HepG2 (cell line): ENCODE data around the gene EXOC6B. TPM values are rescaled to one million over a fixed set of nuclear protein-coding genes. Genes with fewer than 3 reads are reported as not detected.

ENCODE experiments used
- ATAC-seq: fragments of 200-7000 bp; cut with Tn5 transposase; 3 replicates; pipeline ENCODE4 v1.9.1; 2020; ENCODE audit warnings: mild to moderate bottlenecking, moderate library complexity
- BruUV-seq: library from RNA; stranded (reverse); fragments of 400-500 nt; replicated peaks from 2 replicates; lab custom pipeline; 2021; lab: Mats Ljungman, UMichigan
- CTCF ChIA-PET: fragments of 300-600 bp; formaldehyde crosslinking; extraction: SDS; loops from one replicate; lab custom pipeline; 2021; ENCODE audit warnings: low total read pairs, inconsistent platforms, low intra/inter-chr PET ratio; lab: Yijun Ruan, JAX
- POLR2A ChIA-PET: fragments of 350-600 bp; sonication (Branson Sonifier 250); formaldehyde crosslinking; loops from one replicate; lab custom pipeline; 2020; ENCODE audit warnings: antibody characterized with exemption, inconsistent platforms; lab: Yijun Ruan, JAX
- DNase-seq: peaks from one replicate; pipeline ENCODE4 v3.0.0-alpha.2; 2015; ENCODE audit warnings: low spot score
- FAIRE-seq: peaks from 3 replicates; lab custom pipeline; 2011; peaks lifted over from hg19 to GRCh38; lab: Jason Lieb, UNC
- H2AFZ ChIP-seq: one replicate; pipeline ENCODE4 v1.6.1; 2011; ENCODE audit warnings: low read length, inconsistent platforms
- H3K27ac ChIP-seq: fragments of 300-600 bp; 3 replicates; pipeline ENCODE4 v1.8.0; 2011; ENCODE audit warnings: mixed run types, mild to moderate bottlenecking, mixed read lengths, low read length, inconsistent platforms; ENCODE audit not compliant: insufficient read depth; ENCODE audit errors: extremely low read length
- H3K27me3 ChIP-seq, 2 experiments: fragments of 200-600 bp in 1 of 2; 2 replicates in 1 of 2; 3 replicates in 1 of 2; pipeline versions ENCODE4 v1.6.0 to v1.8.0; 2011; ENCODE audit warnings: low read length in 2 of 2, mild to moderate bottlenecking in 2 of 2, moderate library complexity in 2 of 2, inconsistent platforms in 1 of 2; ENCODE audit not compliant: insufficient read depth in 2 of 2, control insufficient read depth in 1 of 2
- H3K36me3 ChIP-seq, 2 experiments: fragments of 200-600 bp in 1 of 2; replicated peaks in 1 of 2; 2 replicates in 1 of 2; 3 replicates in 1 of 2; pipeline versions ENCODE4 v1.5.1 to v1.8.0; 2011; ENCODE audit warnings: low read length in 2 of 2, inconsistent platforms in 1 of 2; ENCODE audit not compliant: insufficient read depth in 2 of 2, control insufficient read depth in 1 of 2
- H3K4me1 ChIP-seq: 2 replicates; pipeline ENCODE4 v1.5.1; 2012; ENCODE audit warnings: low read length, inconsistent platforms; ENCODE audit not compliant: insufficient read depth
- H3K4me2 ChIP-seq: 2 replicates; pipeline ENCODE4 v1.6.0; 2011; ENCODE audit warnings: low read depth, low read length, inconsistent platforms
- H3K4me3 ChIP-seq, 3 experiments: fragments of 200-600 bp in 1 of 3; sonication (generic), shearing (Covaris generic) in 1 of 3; replicated peaks in 1 of 3; 2 replicates each; pipeline ENCODE4 v1.5.1; 2011 to 2016; ENCODE audit warnings: low read length in 3 of 3, inconsistent platforms in 2 of 3, low read depth in 2 of 3, mild to moderate bottlenecking in 2 of 3, control low read depth in 1 of 3, mixed read lengths in 1 of 3; ENCODE audit not compliant: insufficient read depth in 1 of 3
- H3K79me2 ChIP-seq: one replicate; pipeline ENCODE4 v1.6.1; 2011; ENCODE audit warnings: low read length, inconsistent platforms; ENCODE audit not compliant: insufficient read depth
- H3K9ac ChIP-seq: 2 replicates; pipeline ENCODE4 v1.6.0; 2011; ENCODE audit warnings: mild to moderate bottlenecking, low read depth, low read length, inconsistent platforms; ENCODE audit not compliant: insufficient read depth
- H3K9me3 ChIP-seq: 2 replicates; pipeline ENCODE4 v1.5.1; 2012; ENCODE audit warnings: mild to moderate bottlenecking, low read length
- H4K20me1 ChIP-seq: 2 replicates; pipeline ENCODE4 v1.6.0; 2011; ENCODE audit warnings: inconsistent platforms, mild to moderate bottlenecking, low read length, moderate library complexity; ENCODE audit not compliant: insufficient read depth
- ATM ChIP-seq: fragments of 450-650 bp; IDR thresholded peaks from 2 replicates; pipeline ENCODE4 v1.7.1; 2017; ENCODE audit warnings: mild to moderate bottlenecking, borderline replicate concordance
- GFI1 ChIP-seq: sonication (generic); formaldehyde crosslinking; IDR thresholded peaks from 2 replicates; pipeline ENCODE4 v1.5.0; 2020; ENCODE audit warnings: missing genetic modification reagents, mild to moderate bottlenecking, borderline replicate concordance
- SOX13 ChIP-seq, 3 experiments: fragments of 450-650 bp in 1 of 3; sonication (generic) in 1 of 3; formaldehyde crosslinking in 1 of 3; IDR thresholded peaks in 2 of 3; conservative IDR thresholded peaks in 1 of 3; 2 replicates each; pipeline versions ENCODE4 v1.5.0 to v1.6.1; 2016 to 2020; ENCODE audit warnings: antibody characterized with exemption in 1 of 3, mild to moderate bottlenecking in 1 of 3, missing compliant biosample characterization in 1 of 3, missing genetic modification reagents in 1 of 3, moderate library complexity in 1 of 3
- ZBTB3 ChIP-seq: sonication (generic); formaldehyde crosslinking; IDR thresholded peaks from 2 replicates; pipeline ENCODE4 v1.4.0; 2020; ENCODE audit warnings: low read depth, mild to moderate bottlenecking, moderate library complexity, missing genetic modification reagents, borderline replicate concordance
- ZNF33A ChIP-seq: sonication (generic); formaldehyde crosslinking; IDR thresholded peaks from 2 replicates; pipeline ENCODE4 v1.5.1; 2020; ENCODE audit warnings: missing genetic modification reagents, mild to moderate bottlenecking, moderate library complexity, borderline replicate concordance
- ZNF484 ChIP-seq: sonication (generic); formaldehyde crosslinking; IDR thresholded peaks from 2 replicates; pipeline ENCODE4 v1.5.1; 2020; ENCODE audit warnings: mild to moderate bottlenecking, low read depth, missing genetic modification reagents, borderline replicate concordance
- WGBS: methylation state at CpG from one replicate; pipeline ENCODE4 v1.1.6; 2017; ENCODE audit warnings: low lambda C conversion rate; 5-methylcytosine and 5-hydroxymethylcytosine counted together
- in situ Hi-C: cut with HindIII; loops from 2 replicates; pipeline ENCODE4 v1.10.0; 2017; ENCODE audit warnings: low pct_unique_long_range_greater_than_20kb; ENCODE audit not compliant: extremely low pct_ligation_motif_present
- intact Hi-C: fragments of 100-400 bp; cut with micrococcal nuclease; formaldehyde crosslinking; loops from one replicate; pipeline ENCODE4 v1.10.0; 2022; ENCODE audit not compliant: unreplicated experiment
- polyA plus RNA-seq, 8 experiments: library from polyadenylated mRNA; depleted of rRNA in 3 of 8; stranded (reverse) in 7 of 8; unstranded in 1 of 8; fragments of >200 nt; fragmentation: Illumina TruSeq in 4 of 8; extraction: Trizol in 4 of 8; gene quantifications; 2 replicates each; pipeline versions ENCODE4 v1.2.1 to v1.2.3, GENCODE V29; 2011 to 2016; ENCODE audit warnings: low read depth in 4 of 8, missing spikeins in 1 of 8, mixed read lengths in 1 of 8; ENCODE audit not compliant: insufficient read depth in 1 of 8
- total RNA-seq, 5 experiments: library from RNA; depleted of rRNA; stranded (reverse); fragments of >200 nt; fragmentation: Illumina TruSeq; extraction: Trizol; gene quantifications; 2 replicates each; pipeline ENCODE4 v1.2.3, GENCODE V29; 2016; ENCODE audit warnings: low read depth in 1 of 5
- TF ChIP-seq, protein P1 (sequence below): IDR thresholded peaks from 2 replicates; pipeline ENCODE4 v1.6.1; 2016; ENCODE audit warnings: low read depth
- TF ChIP-seq, protein P2 (sequence below): sonication (generic); formaldehyde crosslinking; IDR thresholded peaks from 2 replicates; pipeline ENCODE4 v1.5.1; 2020; ENCODE audit warnings: missing genetic modification reagents, mild to moderate bottlenecking, borderline replicate concordance

EXOC6B gene
- total and polyA plus RNA-seq, 2 of the 13 experiments (the other 11 are each of a cell fraction or from before 2014, with no cell fraction given) = 9.1 to 15.9 TPM

DNA sequence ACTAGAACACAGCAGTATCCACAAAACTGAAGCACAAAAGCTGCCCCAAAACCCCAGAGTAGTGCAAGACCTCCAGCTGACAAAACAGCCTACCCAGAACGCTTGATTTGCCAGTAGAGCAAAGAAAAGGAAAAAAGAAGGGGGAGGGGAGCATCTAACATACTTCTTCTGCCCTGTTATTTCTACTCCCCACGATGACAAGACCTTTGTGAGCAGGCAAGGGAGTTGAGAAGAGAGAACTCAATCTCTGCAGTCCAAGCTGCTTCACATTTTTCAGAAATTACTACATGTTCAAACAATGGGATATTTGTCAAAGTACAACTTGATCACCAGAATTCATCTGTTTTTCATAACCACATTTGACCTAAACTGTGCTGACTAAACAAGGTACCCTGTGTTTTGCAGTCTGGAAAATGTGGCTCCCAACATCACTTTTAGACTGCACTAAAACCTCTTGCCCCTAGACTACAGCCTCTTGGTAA, 286.7 kb downstream of the EXOC6B start:
- in situ Hi-C loops = no loop called here
- CTCF ChIA-PET = no interaction called here
- TF ChIP-seq, protein P1, sequence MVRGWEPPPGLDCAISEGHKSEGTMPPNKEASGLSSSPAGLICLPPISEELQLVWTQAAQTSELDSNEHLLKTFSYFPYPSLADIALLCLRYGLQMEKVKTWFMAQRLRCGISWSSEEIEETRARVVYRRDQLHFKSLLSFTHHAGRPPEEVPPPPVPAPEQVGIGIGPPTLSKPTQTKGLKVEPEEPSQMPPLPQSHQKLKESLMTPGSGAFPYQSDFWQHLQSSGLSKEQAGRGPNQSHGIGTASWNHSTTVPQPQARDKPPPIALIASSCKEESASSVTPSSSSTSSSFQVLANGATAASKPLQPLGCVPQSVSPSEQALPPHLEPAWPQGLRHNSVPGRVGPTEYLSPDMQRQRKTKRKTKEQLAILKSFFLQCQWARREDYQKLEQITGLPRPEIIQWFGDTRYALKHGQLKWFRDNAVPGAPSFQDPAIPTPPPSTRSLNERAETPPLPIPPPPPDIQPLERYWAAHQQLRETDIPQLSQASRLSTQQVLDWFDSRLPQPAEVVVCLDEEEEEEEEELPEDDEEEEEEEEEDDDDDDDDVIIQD (CRISPR knock-in tag) = no peak
- TF ChIP-seq GFI1 (0 out of 2 replicates have a peak, but pooled peaks have one; percentile 43), SOX13 (IDR thresholded peaks at IDR 0.05) (no peak), SOX13 (CRISPR knock-in tag; conservative IDR thresholded peaks at IDR 0.05 in 1 of 2, IDR thresholded peaks at IDR 0.05 in 1 of 2) (peak in 1 of 2 experiments; percentile 17; a peak in 1 of 4 replicates)
- TF ChIP-seq, all 625 proteins: peak for 2
- no peak overlapping the region for H3K27ac ChIP-seq
- intact Hi-C loops = no loop called here
- peaks cover 10% of the 10 kb centered on the region for H3K4me1 ChIP-seq
- FAIRE-seq = no peak
- no peak overlapping the region for H3K4me3 ChIP-seq
- H3K9me3 ChIP-seq = no peaks in the 10 kb centered on the region
- H3K9ac ChIP-seq = no peak overlapping the region
- no peaks in the 10 kb centered on the region for H3K27me3 ChIP-seq
- no peak overlapping the region for H2AFZ ChIP-seq
- DNase-seq = peak; percentile 78
- no peak overlapping the region for H3K4me2 ChIP-seq
- H4K20me1 ChIP-seq = no peaks in the 10 kb centered on the region
- POLR2A ChIA-PET = no interaction called here
- BruUV-seq = no TSS peak
- no peaks in the 10 kb centered on the region for H3K36me3 ChIP-seq
- no peaks in the 10 kb centered on the region for H3K79me2 ChIP-seq
- WGBS = 22% methylated on average over 2 of the region's 2 CpGs
- ATAC-seq = peak; percentile 43; the same call in 2 of the 3 replicates

DNA sequence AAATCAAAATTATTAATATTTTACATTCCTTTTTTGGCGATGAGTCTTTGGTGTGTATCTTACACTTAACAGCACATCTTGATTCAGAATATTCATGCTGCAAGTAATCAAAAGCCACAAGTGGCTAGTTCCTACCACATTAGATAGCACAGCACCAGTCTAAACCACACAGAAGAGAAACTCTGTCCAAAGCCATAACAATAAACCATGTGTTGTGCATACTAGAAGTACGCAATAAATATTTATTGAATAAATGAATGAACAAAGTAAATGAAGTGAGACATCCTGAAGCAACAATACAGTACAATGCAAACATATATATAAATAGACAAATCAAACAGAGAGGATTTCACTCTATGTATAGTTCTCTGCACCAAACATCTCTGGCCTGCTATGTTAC, 287.3 kb downstream of the EXOC6B start:
- no TSS peak for BruUV-seq
- H3K4me2 ChIP-seq = no peak overlapping the region
- TF ChIP-seq ATM (no peak), ZBTB3 (CRISPR knock-in tag) (no peak), ZNF484 (CRISPR knock-in tag) (no peak), ZNF33A (CRISPR knock-in tag) (no peak)
- TF ChIP-seq, protein P2, sequence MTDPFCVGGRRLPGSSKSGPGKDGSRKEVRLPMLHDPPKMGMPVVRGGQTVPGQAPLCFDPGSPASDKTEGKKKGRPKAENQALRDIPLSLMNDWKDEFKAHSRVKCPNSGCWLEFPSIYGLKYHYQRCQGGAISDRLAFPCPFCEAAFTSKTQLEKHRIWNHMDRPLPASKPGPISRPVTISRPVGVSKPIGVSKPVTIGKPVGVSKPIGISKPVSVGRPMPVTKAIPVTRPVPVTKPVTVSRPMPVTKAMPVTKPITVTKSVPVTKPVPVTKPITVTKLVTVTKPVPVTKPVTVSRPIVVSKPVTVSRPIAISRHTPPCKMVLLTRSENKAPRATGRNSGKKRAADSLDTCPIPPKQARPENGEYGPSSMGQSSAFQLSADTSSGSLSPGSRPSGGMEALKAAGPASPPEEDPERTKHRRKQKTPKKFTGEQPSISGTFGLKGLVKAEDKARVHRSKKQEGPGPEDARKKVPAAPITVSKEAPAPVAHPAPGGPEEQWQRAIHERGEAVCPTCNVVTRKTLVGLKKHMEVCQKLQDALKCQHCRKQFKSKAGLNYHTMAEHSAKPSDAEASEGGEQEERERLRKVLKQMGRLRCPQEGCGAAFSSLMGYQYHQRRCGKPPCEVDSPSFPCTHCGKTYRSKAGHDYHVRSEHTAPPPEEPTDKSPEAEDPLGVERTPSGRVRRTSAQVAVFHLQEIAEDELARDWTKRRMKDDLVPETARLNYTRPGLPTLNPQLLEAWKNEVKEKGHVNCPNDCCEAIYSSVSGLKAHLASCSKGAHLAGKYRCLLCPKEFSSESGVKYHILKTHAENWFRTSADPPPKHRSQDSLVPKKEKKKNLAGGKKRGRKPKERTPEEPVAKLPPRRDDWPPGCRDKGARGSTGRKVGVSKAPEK (CRISPR knock-in tag) = no peak
- TF ChIP-seq, all 625 proteins: peak for 0
- 97% methylated on average over 2 of the region's 2 CpGs for WGBS
- H4K20me1 ChIP-seq = no peaks in the 10 kb centered on the region
- no peaks in the 10 kb centered on the region for H3K27me3 ChIP-seq
- no peaks in the 10 kb centered on the region for H3K36me3 ChIP-seq
- H3K9me3 ChIP-seq = no peaks in the 10 kb centered on the region
- intact Hi-C loops = no loop called here
- POLR2A ChIA-PET = no interaction called here
- in situ Hi-C loops = no loop called here
- H3K4me3 ChIP-seq = no peak overlapping the region
- no peaks in the 10 kb centered on the region for H3K79me2 ChIP-seq
- no peak overlapping the region for H3K9ac ChIP-seq
- FAIRE-seq (no peak), ATAC-seq (no peak), DNase-seq (no peak)
- CTCF ChIA-PET = no interaction called here
- no peak overlapping the region for H3K27ac ChIP-seq
- H2AFZ ChIP-seq = no peak overlapping the region
- peaks cover 10% of the 10 kb centered on the region for H3K4me1 ChIP-seq
